GM11168 (cell line): ENCODE data around the gene USF1.
"Not testable (repeated sequence)": the region's sequence is repeated elsewhere in the genome, so short reads cannot be mapped to it uniquely, and the experiment has no call there.

ENCODE experiments used
- in situ Hi-C: fragments of 300-500 bp; cut with MboI; formaldehyde crosslinking; loops from one replicate; pipeline ENCODE4 v1.12.0; 2022; ENCODE audit warnings: low sequenced_read_pairs; ENCODE audit not compliant: unreplicated experiment

Gene USF1

DNA sequence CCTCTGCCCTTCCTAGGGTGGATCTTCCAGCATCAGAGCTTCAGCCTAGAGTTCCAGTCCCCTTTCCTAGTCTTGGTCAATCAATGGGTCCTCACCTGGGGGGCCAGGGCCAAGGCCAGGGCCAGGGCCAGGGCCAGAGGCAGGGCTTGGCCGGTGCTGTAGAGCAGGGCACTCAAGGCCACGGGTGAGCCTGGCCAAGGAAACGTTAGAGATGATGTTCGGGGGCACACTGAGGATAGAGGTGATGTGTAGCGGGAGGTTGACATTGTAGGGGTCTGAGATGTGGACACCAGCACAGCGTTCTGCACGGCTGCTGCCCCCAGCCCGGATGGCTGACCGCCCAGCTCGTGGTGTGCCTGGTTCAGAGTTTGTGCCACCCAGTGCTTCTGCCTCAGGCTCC, 5.4 kb upstream of the USF1 start:
- in situ Hi-C loops, result no loop called here

DNA sequence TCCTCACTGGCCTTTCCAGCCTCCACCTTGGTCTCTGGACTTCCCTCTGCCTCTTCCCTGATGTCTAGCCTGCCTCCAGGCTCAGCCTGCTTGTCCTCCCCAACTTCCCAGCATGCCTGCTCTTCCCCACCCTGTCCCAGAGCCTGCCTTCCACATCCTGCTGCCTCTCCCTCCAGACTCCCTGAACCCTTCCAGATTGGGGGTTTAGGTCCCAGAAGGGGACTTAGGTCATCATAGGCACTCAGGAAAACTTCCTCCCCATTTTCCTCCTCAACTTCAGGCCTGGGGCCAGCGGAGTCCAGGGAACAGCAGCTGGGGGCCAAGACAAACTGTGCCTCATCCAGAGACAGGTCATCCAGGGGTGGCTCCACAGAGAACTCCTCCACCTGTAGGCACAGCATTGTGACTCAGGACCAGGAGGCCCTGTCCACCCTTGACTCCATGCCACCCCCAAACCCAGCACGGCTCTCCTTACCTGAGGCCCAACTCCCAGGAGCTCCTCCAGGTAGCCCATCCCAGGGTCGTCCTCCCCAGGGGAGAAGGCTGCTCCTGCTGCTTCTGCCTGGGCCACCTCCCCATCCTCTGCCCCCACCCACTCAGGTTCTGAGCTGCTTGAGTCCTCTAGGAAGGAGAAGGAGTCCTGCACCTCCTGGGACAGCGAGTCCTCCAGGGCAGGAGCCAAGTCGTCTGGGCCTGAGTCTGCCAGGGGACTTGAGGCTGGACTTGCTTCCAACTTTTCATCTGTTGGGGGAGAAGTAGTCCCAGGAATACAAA, 3.4 kb upstream of the USF1 start:
- in situ Hi-C loops, result no loop called here

DNA sequence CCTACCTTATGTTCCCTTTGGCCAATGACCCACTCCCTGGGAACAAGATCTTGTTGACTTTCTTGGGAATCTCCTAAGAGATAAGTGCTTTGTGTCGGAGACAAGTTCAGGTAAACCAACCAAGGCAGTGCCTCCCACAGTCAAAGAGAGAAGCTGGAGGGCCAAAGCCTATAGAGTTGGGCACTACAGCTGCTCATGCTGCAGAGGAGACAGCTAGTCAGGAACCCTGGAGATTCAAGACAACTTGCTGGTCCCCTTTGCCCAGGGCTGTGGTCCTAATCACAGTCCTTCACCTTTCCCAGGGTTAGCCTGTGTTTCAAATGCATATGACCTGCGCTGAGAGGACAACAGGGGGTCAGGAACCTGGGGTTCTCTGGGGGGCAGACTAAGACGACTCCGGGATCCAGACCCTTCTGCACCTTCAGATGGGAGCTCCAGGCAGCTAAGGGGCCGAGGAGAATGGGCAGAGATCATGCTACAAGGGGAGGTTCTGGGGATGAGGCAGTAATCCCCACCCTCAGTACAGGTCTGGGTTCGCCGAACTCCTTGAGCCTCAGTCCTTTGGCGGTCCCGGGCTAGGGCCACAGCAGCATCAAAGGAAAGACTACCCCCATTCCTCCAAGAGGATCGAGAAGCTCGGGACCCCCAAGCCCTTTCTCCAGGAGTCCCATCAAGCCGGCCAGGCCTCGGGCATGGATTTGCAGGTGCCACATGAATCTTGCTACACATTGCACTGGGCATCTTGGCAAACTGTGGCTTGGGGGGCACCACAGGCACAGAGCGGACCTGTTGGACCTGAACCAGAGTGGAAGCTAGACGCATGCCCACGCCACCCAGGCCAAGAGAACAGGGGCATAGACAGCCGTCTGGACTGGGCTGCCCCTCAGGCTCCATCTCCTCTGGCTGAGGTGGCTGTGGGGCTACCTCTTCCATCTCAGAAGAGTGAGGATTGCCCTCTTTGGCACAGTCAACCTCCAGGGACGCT, 2.0 kb upstream of the USF1 start:
- in situ Hi-C loops, result no loop called here

DNA sequence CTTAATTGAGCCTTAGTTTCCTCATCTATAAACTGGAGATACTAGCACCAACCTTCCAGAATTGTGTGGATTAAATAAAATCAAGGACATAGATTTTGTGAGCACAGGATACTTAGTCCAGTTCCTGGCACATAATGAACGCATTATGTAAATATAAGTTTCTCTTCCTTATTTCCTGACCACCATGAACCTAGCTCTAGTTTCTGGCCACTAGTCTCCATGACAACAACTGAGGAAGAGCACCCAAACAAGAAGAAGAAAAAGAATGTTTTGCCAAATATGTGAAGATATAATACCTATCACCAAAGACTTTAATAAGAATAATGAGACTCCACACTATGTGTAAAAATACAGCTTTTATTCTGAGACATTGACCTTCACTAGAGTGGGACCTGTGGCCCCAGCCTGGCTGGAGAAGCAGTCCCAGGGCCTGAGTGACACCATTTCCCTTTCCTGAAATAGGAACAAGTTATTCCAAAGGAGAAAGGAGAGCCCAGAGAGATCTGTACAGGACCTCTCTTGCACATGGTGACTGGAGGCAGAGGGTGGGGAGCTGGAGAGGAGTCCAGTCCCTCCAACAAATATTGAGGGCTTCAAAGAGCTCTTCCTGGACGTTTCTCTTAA, 940 bp upstream of the USF1 start:
- in situ Hi-C loops, result no loop called here

DNA sequence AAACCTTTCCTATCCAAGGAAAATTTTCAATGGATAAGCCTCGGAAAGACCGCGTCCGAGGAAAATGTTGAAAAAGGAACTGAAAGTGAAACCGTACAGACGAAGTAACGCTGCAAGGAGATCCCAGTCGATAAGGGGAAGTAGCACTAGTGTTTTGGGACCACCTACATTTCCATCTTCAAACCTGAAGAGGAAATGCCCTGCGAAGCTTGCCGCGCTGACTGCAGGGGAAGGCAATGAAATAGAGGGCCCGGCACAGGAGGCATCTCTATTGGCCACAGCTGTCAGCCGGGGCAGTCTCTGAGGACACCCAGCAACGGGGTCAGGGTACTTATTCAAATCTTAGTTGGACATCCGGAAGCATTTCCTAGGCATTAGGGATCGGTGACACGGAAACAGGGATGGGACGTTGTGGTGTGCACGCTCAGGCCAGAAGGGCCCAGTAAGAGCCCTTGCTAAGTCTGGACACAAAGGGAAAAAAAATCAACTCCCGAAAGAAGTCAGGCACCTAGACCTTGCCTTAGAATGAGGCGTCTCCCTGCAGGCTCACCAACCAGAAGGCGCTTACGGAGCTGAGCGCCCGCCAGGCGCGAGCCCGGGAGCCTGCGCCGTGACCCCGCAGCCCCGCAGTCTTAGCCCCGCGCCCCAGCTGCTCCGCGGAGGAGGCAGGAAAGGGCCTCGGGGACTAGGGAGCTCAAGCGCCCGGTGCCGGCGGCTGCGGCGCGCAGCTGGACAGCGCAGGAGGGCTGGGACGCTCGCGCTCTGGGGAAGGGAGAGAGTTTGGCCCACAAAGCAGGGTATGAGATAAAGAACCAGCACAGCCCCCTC, 655 bp downstream of the USF1 start:
- in situ Hi-C loops, result no loop called here

DNA sequence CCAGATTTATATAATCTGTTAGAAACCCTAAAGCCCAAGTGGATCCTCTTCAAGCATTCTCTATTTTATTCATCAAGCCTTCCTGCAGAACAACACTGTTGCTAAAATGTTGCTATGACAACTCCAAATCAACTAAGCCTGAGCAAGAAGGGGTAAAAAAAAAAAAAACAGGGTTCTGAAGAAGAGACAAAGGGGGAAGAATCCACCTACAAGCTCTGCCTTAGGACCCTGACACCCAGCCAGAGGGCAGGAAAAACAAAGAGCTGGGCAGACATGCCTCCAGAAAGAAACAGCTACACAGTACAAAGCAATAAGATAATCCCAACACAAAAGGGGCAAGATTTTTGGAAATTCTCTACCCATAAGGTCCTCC, 1.3 kb downstream of the USF1 start:
- in situ Hi-C loops, result no loop called here

DNA sequence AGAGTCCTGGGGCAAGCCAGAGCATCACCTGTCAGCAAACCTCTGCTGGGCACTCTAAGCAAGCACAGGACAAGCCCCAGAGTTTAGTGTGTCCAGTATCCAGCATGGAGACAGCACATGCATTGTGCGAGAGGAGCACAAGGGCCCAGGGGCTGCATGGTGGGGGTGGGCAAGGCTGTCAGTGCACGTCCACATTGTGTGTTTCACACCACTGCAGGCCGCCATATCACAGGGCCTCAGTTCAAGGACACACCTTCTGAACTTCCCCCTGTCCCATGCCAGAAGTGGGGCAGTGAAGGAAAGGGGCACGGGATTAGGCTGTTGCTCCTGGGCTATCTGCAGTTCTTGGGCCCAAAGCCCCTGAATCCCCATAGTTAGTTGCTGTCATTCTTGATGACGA, 6.2 kb downstream of the USF1 start:
- in situ Hi-C loops, result no loop called here

DNA sequence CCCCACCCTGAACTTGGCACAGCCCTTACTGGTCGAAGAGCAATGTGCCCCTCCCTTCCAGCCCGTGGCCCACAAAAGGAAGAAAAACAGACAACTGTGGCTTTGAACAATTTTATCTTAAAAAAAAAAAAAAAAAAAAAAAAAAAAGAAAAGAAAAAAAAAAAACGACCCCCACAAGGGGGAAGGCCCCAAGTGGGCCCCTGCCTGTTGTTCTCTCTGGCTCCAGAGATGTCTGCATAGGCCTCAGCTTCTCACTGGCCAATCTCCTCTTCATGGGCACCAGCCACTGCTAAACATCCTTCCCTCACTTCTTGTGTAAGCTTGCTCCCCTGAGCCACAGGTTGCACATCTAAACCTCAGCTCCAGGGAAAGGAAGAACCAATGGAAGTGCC, 6.6 kb downstream of the USF1 start:
- in situ Hi-C loops, result no loop called here

DNA sequence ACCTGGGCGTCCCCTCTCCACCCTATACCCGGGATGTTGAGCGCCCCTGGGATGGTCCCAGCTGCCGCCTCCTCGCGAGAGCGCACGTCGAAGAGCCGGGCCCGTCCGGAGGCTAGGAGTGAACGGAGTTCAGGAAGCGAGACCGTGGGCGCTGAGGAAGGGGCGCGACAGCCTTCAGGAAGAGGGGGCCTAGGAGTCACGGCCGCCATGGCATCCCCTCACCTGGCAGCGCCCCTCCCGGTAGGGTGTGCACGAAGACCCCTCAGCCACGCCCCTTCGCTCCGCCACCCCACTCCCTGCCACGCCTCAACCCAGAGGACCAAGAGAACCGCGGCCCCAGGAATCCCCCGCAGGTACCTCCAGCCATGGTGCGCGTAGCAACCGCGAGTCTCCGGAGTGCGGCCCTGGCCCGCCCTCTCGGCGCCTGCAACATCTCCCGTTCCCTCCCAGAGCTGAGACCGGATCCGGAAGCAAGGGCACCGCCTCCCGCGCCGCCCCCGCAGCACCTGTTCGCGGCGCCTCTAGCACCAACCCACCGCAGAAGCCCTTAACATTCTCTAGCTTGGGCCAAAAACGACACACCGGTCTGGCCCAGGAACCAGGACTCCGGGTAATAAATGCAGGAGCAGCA, 7.1 kb downstream of the USF1 start, which contains the start of gene TSTD1:
Gene TSTD1 (minus strand): TSS at position 442 of the 631 bp plus-strand sequence. CDS start 75 bp downstream, at position 367.
- in situ Hi-C loops, result no loop called here

DNA sequence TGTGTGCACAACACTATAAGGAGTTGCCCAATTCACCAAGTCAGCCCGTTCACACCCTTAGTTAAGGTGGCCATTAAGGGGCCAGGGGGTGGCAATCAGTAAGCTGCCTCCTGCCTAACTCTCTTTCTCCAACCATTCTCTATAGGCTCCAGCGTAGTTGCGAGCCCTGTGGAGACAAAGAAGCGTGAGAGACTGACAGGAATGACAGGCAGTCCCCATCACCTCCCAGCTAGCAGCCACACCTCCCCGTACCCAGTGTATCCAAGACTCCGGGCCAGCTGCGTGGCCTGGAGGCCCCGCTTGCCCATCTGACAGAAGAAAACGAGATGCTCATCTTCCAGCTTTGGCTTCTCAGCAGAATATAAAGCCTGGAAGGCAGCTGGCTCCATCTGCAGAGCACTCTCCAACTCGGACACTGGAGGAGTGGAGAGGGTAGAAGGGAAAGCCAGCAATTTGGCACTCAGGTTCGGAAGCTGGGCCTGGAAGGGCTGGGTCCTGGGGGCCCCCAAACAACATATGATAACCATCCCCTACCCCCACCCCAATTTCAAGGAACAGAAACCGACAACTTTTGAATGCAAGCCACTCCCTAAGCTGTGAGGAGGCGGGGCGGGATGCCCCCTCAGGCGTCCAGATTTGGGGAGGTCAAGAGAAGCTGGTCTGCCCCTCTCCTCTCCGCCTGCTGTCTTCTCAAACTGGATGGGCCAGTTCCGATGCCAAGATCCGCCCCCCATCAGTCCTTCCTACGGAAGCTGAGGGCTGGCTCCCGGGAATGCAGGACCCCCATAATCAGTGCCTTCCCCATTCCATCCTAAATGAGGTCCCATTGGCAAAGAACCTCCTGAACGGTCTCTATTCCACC, 7.9 kb downstream of the USF1 start:
- in situ Hi-C loops, result no loop called here

DNA sequence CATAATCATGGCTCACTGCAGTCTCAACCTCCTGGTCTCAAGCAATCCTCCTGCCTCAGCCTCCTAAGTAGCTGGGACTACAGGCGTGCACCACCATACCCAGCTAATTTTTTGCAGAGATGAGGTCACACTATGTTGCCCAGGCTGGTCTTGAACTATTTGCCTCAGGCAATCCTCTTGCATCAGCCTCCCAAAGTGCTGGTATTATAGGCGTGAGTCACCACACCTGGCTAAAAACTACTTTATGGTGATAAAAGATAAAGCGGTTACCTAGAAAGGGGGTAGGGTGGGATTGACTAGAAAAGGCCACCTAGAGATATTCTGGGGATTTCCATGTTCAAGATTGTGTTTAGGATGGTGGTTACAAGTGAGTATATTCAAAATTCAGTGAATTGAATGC, 12.0 kb downstream of the USF1 start:
- in situ Hi-C loops, result no loop called here

DNA sequence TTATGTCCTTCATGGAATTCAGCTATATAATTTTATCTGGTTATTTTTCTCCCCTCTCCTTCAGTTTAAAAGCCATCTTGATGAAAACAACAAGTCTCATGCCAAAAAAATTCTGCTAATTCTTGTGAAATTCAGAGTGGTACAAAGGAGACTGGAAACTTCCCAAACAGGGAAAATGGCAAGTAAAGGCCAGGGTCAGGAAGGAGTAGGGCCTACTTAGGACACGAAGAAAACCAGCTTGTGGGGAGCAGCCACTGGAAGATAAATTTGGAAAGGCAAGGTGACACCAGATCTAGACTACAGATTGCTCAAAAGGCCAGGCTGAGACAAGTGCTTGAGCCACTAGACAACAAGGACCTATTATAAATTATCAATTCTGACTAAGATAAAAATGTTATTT, 13.4 kb downstream of the USF1 start:
- in situ Hi-C loops, result no loop called here

DNA sequence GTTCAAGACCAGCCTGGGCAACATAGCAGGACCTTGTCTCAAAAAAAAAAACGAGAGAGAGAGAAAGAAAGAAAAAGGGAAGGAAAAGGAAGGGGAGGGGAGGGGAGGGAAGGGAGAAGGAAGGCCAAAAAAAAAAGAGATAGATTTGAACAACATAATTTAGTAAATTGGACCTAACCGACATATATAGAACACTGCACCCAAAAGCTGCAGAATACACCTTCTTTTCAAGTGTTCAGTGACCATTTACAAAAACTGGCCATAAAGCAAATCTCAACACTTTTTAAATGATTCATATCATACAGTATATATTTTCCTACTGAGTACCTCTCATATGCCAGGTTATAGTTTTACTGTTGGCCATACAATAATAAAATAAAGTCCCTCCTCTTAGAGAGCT, 13.9 kb downstream of the USF1 start:
- in situ Hi-C loops, result no loop called here

DNA sequence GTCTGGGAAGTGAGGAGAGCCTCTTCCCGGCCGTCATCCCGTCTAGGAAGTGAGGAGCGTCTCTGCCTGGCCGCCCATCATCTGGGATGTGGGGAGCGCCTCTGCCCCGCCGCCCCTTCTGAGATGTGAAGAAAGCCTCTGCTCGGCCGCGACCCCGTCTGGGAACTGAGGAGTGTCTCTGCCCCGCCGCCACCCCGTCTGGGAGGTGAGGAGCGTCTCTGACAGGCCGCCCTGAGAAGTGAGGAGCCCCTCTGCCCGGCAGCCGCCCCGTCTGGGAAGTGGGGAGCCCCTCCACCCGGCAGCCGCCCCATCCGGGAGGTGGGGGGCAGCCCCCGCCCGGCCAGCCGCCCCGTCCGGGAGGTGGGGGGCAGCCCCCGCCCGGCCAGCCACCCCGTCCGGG, 16.3 kb downstream of the USF1 start:
- in situ Hi-C loops, result not testable (repeated sequence)

DNA sequence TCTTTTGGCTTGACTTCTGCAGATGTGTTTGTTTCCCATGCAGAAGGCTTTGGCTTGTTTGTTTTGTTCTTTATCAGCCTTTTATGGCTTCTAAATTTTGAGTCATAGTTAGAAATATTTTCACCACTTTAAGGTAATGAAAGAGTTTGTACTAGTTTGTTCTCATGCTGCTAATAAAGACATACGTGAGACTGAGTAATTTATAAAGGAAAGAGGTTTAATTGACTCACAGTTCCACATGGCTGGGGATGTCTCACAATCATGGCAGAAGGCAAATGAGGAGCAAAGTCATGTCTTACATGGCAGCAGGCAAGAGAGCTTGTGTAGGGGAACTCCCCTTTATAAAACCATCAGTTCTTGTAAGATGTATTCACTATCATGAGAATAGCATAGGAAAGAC, 18.8 kb downstream of the USF1 start:
- in situ Hi-C loops, result not testable (repeated sequence)

DNA sequence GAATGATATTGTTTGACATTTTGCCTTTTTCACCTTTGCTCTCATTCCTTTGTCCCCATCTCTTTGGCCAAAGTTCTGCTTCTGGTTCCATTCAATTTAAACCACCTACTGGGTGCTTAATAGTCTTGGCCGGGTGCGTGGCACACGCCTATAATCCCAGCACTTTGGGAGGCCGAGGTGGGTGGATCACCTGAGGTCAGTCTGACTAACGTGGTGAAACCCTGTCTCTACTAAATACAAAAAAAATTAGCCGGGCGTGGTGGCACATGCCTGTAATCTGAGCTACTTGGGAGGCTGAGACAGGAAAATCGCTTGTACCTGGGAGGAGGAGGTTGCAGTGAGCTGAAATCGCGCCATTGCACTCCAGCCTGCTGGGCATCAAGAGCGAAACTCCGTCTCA, 23.3 kb downstream of the USF1 start:
- in situ Hi-C loops, result not testable (repeated sequence)

DNA sequence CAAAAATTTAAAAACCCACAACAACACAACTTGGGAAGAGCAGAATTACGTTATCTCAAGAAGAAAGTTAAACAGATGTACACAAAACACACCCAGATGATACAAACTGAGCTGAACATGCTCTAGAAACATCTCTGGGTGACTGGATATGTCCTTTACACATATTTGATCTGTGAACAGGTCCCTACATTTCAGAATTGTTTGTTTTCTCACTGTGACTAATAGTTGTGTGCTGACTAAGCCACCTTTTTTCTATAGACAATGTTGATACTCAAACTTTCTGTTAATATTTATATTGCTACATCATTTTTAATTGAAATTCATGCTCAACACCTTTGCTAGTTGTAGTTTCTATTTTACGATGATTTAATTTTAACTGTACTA, 23.8 kb downstream of the USF1 start:
- in situ Hi-C loops, result no loop called here

DNA sequence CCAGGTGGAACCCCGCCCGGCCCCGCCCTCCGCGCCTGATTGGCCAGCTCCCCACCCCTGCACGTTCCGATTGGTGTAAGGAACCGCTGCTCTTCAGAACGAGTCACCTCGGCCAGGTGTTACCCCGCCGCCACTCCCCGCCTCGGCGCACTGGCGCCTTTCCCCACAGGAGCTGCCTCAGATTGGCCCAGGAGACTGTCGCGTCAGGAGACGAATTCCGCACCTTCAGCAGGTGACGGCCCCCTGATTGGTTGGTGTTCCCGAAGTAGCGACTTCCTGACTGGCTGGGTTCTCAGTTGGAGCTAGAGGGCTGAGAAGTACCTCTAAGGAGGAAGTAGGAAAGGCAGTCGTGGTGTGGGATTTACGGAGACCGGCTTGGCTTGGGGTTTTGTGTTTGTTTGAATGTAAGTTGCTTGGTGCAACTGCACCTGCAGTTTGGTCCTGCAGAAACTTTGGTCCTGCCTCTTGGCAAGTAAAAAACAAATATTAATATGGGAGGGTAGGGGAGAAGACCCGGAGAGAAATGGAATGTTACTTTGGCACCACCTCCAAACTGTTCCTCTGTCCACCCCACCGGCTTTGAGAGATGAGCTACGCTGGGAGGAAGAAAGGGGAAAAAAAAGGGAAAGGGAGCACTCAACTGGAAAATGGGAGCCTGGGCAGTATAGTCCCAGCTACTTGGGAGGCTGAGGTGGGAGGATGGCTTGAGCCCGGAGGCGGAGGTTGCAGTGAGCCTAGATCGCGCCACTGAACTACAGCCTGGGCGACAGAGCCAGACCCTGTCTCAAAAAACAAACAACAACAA, 24.4 kb downstream of the USF1 start:
- in situ Hi-C loops, result no loop called here
